Mesenchymal stem cell (in vitro differentiated cells and primary cell): ENCODE measurements around the gene HDAC3.

Source experiments
- DNase-seq: peaks from one replicate; pipeline ENCODE4 v3.0.0-alpha.2; 2013
- H2AFZ ChIP-seq: one replicate; pipeline ENCODE4 v1.6.1; 2013; ENCODE audit warnings: low read depth, mild to moderate bottlenecking, control low read depth, inconsistent platforms, low read length, moderate library complexity
- H2AK5ac ChIP-seq: 2 replicates; pipeline ENCODE4 v1.6.1; 2013; ENCODE audit warnings: low read length, moderate library complexity, mild to moderate bottlenecking, inconsistent platforms; ENCODE audit not compliant: severe bottlenecking
- H2BK120ac ChIP-seq: one replicate; pipeline ENCODE4 v1.6.1; 2013; ENCODE audit warnings: low read depth, mild to moderate bottlenecking, inconsistent platforms, low read length, moderate library complexity
- H2BK12ac ChIP-seq, 2 experiments: one replicate each; pipeline ENCODE4 v1.6.1; 2013; ENCODE audit warnings: inconsistent platforms in 2 of 2, low read length in 2 of 2, mild to moderate bottlenecking in 2 of 2, moderate library complexity in 2 of 2, control low read depth in 1 of 2
- H2BK15ac ChIP-seq: one replicate; pipeline ENCODE4 v1.6.1; 2013; ENCODE audit warnings: mild to moderate bottlenecking, low read depth, inconsistent platforms; ENCODE audit not compliant: poor library complexity, severe bottlenecking
- H2BK5ac ChIP-seq: 2 replicates; pipeline ENCODE4 v1.6.1; 2013; ENCODE audit warnings: low read depth, mild to moderate bottlenecking, low read length, control low read depth, inconsistent platforms; ENCODE audit not compliant: poor library complexity, severe bottlenecking
- H3K14ac ChIP-seq, 2 experiments: one replicate each; pipeline ENCODE4 v1.6.1; 2013; ENCODE audit warnings: inconsistent platforms in 2 of 2, low read length in 2 of 2, control low read depth in 1 of 2, mild to moderate bottlenecking in 1 of 2, moderate library complexity in 1 of 2
- H3K18ac ChIP-seq, 2 experiments: one replicate each; pipeline ENCODE4 v1.6.1; 2013; ENCODE audit warnings: inconsistent platforms in 2 of 2, low read length in 2 of 2, control low read depth in 1 of 2, low read depth in 1 of 2, mild to moderate bottlenecking in 1 of 2
- H3K23ac ChIP-seq, 2 experiments: one replicate each; pipeline ENCODE4 v1.6.1; 2013; ENCODE audit warnings: inconsistent platforms in 2 of 2, low read length in 2 of 2, mild to moderate bottlenecking in 2 of 2, moderate library complexity in 2 of 2, control low read depth in 1 of 2
- H3K27ac ChIP-seq: 2 replicates; pipeline ENCODE4 v1.5.1; 2013; ENCODE audit warnings: mild to moderate bottlenecking, moderate library complexity, low read length, control low read depth, inconsistent platforms; ENCODE audit not compliant: poor library complexity, severe bottlenecking
- H3K27me3 ChIP-seq, 2 experiments: 2 replicates each; pipeline versions ENCODE4 v1.6.1 to v1.7.0; 2013; ENCODE audit warnings: low read length in 2 of 2, mild to moderate bottlenecking in 2 of 2, moderate library complexity in 2 of 2, control low read depth in 1 of 2, inconsistent platforms in 1 of 2; ENCODE audit not compliant: control insufficient read depth in 1 of 2, insufficient read depth in 1 of 2
- H3K36me3 ChIP-seq, 2 experiments: 2 replicates each; pipeline versions ENCODE4 v1.6.1 to v1.7.0; 2013; ENCODE audit warnings: low read length in 2 of 2, control low read depth in 1 of 2, inconsistent platforms in 1 of 2, low read depth in 1 of 2, mild to moderate bottlenecking in 1 of 2; ENCODE audit not compliant: insufficient read depth in 2 of 2, control insufficient read depth in 1 of 2
- H3K4ac ChIP-seq, 2 experiments: one replicate each; pipeline ENCODE4 v1.6.1; 2013; ENCODE audit warnings: inconsistent platforms in 2 of 2, low read length in 2 of 2, mild to moderate bottlenecking in 2 of 2, moderate library complexity in 2 of 2, control low read depth in 1 of 2, low read depth in 1 of 2
- H3K4me1 ChIP-seq: 2 replicates; pipeline ENCODE4 v1.6.1; 2013; ENCODE audit warnings: low read depth, low read length, control low read depth; ENCODE audit not compliant: control insufficient read depth, insufficient read depth
- H3K4me2 ChIP-seq: 2 replicates; pipeline ENCODE4 v1.6.1; 2013; ENCODE audit warnings: low read length, mild to moderate bottlenecking, inconsistent platforms; ENCODE audit not compliant: poor library complexity, severe bottlenecking
- H3K4me3 ChIP-seq, 2 experiments: 2 replicates each; pipeline versions ENCODE4 v1.5.1 to v1.7.0; 2013; ENCODE audit warnings: low read length in 2 of 2, mild to moderate bottlenecking in 2 of 2, control low read depth in 1 of 2, low read depth in 1 of 2; ENCODE audit not compliant: insufficient read depth in 1 of 2
- H3K79me1 ChIP-seq: replicated peaks from 2 replicates; pipeline ENCODE4 v1.6.1; 2013; ENCODE audit warnings: mild to moderate bottlenecking, control low read depth, low read length, inconsistent platforms; ENCODE audit not compliant: poor library complexity, severe bottlenecking
- H3K9ac ChIP-seq: 2 replicates; pipeline ENCODE4 v1.7.0; 2013; ENCODE audit warnings: mild to moderate bottlenecking, low read length, moderate library complexity
- H3K9me3 ChIP-seq: 2 replicates; pipeline ENCODE4 v1.7.0; 2013; ENCODE audit warnings: mild to moderate bottlenecking, low read length; ENCODE audit not compliant: control insufficient read depth
- H4K8ac ChIP-seq: one replicate; pipeline ENCODE4 v1.6.1; 2013; ENCODE audit warnings: inconsistent platforms, mild to moderate bottlenecking, low read length, moderate library complexity
- H4K91ac ChIP-seq: one replicate; pipeline ENCODE4 v1.6.1; 2013; ENCODE audit warnings: mild to moderate bottlenecking, low read length, inconsistent platforms
- WGBS: methylation state at CpG from one replicate; pipeline ENCODE4 v1.1.7; 2013; ENCODE audit warnings: mixed read lengths; 5-methylcytosine and 5-hydroxymethylcytosine counted together

Gene HDAC3

DNA sequence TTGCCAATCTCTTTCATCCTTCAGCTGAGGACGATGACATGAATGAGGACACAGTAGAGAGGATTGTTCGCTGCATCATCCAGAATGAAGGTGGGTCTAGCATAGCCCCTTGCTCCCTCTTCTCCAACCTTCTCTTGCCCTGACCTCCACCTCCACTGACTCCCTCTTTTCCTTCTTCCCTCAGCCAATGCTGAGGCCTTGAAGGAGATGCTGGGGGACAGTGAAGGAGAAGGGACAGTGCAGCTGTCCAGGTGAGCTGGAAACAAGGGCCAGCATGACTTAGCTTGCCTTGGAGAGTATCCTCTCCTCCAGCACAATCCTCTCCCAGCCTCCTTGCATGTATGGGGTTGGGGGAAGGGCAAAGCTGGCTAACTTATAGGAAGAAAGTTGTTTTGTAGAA, 2.1 kb upstream of the HDAC3 start:
- H3K4ac ChIP-seq: no peak overlapping the region
- no peak overlapping the region for H2BK120ac ChIP-seq
- H4K8ac ChIP-seq: no peak overlapping the region
- H3K4me1 ChIP-seq: peaks cover 33% of the 10 kb centered on the region
- H2AFZ ChIP-seq: no peak overlapping the region
- no peak overlapping the region for H2BK15ac ChIP-seq
- H3K27ac ChIP-seq: no peak overlapping the region
- no peak overlapping the region for H3K14ac ChIP-seq
- no peak overlapping the region for H2BK12ac ChIP-seq
- peaks cover 19% of the 10 kb centered on the region for H3K79me1 ChIP-seq
- no peak overlapping the region for H2AK5ac ChIP-seq
- H3K4me2 ChIP-seq: no peak overlapping the region
- H2BK5ac ChIP-seq: no peak overlapping the region
- no peak overlapping the region for H3K4me3 ChIP-seq
- H3K9ac ChIP-seq: no peak overlapping the region
- no peak overlapping the region for H3K23ac ChIP-seq
- DNase-seq: no peak
- H3K27me3 ChIP-seq: peaks cover 0 to 4% of the 10 kb centered on the region in 2 experiments
- no peaks in the 10 kb centered on the region for H3K9me3 ChIP-seq
- no peak overlapping the region for H3K18ac ChIP-seq
- 100% methylated on average over 1 of the region's 2 CpGs for WGBS
- no peak overlapping the region for H4K91ac ChIP-seq
- peaks cover 31 to 33% of the 10 kb centered on the region in 2 experiments for H3K36me3 ChIP-seq

DNA sequence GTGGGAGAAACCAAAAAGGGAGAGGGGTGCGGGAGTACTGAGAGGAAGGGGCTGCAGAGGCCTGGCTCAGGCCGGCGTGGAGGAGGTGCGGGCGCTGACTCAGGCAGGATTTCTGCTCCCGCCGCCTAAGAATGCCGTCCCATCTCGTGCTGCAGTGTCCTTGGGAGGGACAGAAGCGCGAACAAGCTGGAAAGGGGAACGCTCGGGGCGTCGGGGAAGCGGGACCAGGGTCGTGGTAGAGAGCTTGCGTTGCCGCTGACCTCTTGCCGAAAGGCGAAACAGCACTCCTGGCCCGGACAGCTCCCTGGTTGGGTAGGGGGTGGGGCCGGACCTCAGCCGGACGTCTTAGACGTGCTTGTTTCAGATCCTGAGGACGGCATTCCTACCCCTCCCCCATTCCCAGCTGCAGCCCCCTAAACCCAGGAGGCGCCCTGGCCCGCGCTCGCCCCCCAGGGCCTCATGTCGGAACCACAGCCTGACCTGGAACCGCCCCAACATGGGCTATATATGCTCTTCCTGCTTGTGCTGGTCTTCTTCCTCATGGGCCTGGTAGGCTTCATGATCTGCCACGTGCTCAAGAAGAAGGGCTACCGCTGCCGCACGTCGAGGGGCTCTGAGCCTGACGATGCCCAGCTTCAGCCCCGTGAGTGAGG, 1.2 kb upstream of the HDAC3 start:
- peaks cover 19% of the 10 kb centered on the region for H3K79me1 ChIP-seq
- peak overlapping the region; percentile 33 for H2BK15ac ChIP-seq
- peaks cover 0 to 4% of the 10 kb centered on the region in 2 experiments for H3K27me3 ChIP-seq
- peak overlapping the region; percentile 69 to 90 for H3K4me3 ChIP-seq
- 12% methylated on average over 33 of the region's 40 CpGs for WGBS
- H3K18ac ChIP-seq: peak overlapping the region in 1 of 2 experiments; percentile 54
- H3K36me3 ChIP-seq: peaks cover 27 to 30% of the 10 kb centered on the region in 2 experiments
- H3K4ac ChIP-seq: peak overlapping the region in 1 of 2 experiments; percentile 54
- H3K4me1 ChIP-seq: peaks cover 32% of the 10 kb centered on the region
- H3K9me3 ChIP-seq: no peaks in the 10 kb centered on the region
- H3K4me2 ChIP-seq: peak overlapping the region; percentile 98
- peak overlapping the region; percentile 80 for H2AFZ ChIP-seq
- H3K27ac ChIP-seq: no peak overlapping the region
- H4K8ac ChIP-seq: peak overlapping the region; percentile 31
- H2BK12ac ChIP-seq: no peak overlapping the region
- peak; percentile 53 for DNase-seq
- H2AK5ac ChIP-seq: no peak overlapping the region
- H2BK5ac ChIP-seq: no peak overlapping the region
- no peak overlapping the region for H3K14ac ChIP-seq
- no peak overlapping the region for H2BK120ac ChIP-seq
- peak overlapping the region in 1 of 2 experiments; percentile 41 for H3K23ac ChIP-seq
- H4K91ac ChIP-seq: no peak overlapping the region
- peak overlapping the region; percentile 94 for H3K9ac ChIP-seq

DNA sequence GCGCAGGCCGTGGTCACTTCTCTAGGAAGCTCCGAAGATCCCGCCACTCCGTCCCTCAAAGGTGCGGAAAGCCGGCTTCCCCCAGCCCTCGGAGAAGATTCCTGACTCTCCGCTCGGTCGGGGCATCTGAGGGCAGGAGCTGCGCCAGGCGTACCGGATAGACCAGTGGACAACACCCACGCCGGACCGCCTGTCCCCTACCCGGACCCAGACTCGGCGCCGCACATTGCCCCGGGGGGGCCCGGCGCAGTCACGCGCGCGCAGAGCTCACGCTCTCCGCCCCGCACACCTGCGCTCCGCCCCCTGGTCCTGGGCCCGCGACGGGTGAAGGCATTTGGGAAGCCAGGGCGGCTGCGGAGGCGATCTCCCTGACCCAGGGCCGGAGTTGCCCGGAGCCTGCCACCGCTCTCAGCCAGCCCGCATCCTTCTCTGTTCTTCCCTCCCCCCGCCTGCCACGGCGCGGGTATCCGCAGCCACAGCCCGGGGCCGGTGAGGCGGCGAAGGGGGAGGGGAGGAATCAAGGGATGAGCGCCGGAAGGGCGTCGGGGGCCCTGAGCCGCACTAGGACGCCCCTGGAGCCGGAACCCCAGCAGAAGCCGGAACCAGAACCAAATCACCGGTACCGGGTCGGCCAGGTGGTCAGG, 596 bp upstream of the HDAC3 start:
- peak overlapping the region; percentile 80 for H2AFZ ChIP-seq
- H3K4me1 ChIP-seq: peaks cover 29% of the 10 kb centered on the region
- H3K4me2 ChIP-seq: peak overlapping the region; percentile 98
- peak overlapping the region in 1 of 2 experiments; percentile 35 for H3K23ac ChIP-seq
- 1% methylated on average over 48 of the region's 63 CpGs for WGBS
- no peak overlapping the region for H2BK120ac ChIP-seq
- no peak overlapping the region for H2BK5ac ChIP-seq
- H2BK12ac ChIP-seq: peak overlapping the region in 1 of 2 experiments; percentile 12
- no peak for DNase-seq
- H3K4ac ChIP-seq: peak overlapping the region in 1 of 2 experiments; percentile 54
- peaks cover 23% of the 10 kb centered on the region for H3K79me1 ChIP-seq
- peak overlapping the region; percentile 94 for H3K9ac ChIP-seq
- peak overlapping the region; percentile 46 for H4K91ac ChIP-seq
- peak overlapping the region; percentile 54 to 63 for H3K18ac ChIP-seq
- no peak overlapping the region for H4K8ac ChIP-seq
- peak overlapping the region; percentile 33 for H2BK15ac ChIP-seq
- peak overlapping the region; percentile 69 to 90 for H3K4me3 ChIP-seq
- no peaks in the 10 kb centered on the region for H3K9me3 ChIP-seq
- H3K14ac ChIP-seq: peak overlapping the region in 1 of 2 experiments; percentile 44
- no peak overlapping the region for H2AK5ac ChIP-seq
- H3K27ac ChIP-seq: no peak overlapping the region
- H3K36me3 ChIP-seq: peaks cover 27 to 30% of the 10 kb centered on the region in 2 experiments
- H3K27me3 ChIP-seq: peaks cover 0 to 4% of the 10 kb centered on the region in 2 experiments

DNA sequence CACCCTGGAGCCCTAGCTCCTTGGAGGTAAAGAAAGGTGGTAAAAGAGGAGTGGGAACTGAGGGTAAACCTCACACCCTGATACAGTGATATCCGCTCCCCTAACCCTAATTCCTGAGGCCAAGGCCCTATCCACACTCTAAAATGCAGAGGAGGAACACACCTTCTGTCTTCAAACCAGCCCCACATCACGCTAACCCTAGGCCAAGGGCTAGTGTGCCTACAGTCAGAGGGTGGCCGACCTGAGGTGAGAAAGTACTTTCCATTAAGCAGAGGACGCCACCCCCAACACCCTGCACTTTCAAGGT, 590 bp downstream of the HDAC3 start:
- H2BK15ac ChIP-seq: no peak overlapping the region
- H3K4me1 ChIP-seq: peaks cover 29% of the 10 kb centered on the region
- no peaks in the 10 kb centered on the region for H3K9me3 ChIP-seq
- peak overlapping the region; percentile 90 to 94 for H3K4me3 ChIP-seq
- no peak for DNase-seq
- peak overlapping the region in 1 of 2 experiments; percentile 92 for H3K14ac ChIP-seq
- no peak overlapping the region for H2BK12ac ChIP-seq
- no peak overlapping the region for H4K91ac ChIP-seq
- no peak overlapping the region for H3K23ac ChIP-seq
- H2BK5ac ChIP-seq: no peak overlapping the region
- peak overlapping the region in 1 of 2 experiments; percentile 89 for H3K18ac ChIP-seq
- H3K4ac ChIP-seq: peak overlapping the region in 1 of 2 experiments; percentile 19
- peak overlapping the region; percentile 90 for H2AFZ ChIP-seq
- no peak overlapping the region for H4K8ac ChIP-seq
- H2BK120ac ChIP-seq: no peak overlapping the region
- peaks cover 20 to 25% of the 10 kb centered on the region in 2 experiments for H3K36me3 ChIP-seq
- peaks cover 23% of the 10 kb centered on the region for H3K79me1 ChIP-seq
- H2AK5ac ChIP-seq: no peak overlapping the region
- H3K9ac ChIP-seq: peak overlapping the region; percentile 94
- 21% methylated on average over 4 of the region's 4 CpGs for WGBS
- peaks cover 0 to 4% of the 10 kb centered on the region in 2 experiments for H3K27me3 ChIP-seq
- H3K27ac ChIP-seq: no peak overlapping the region
- peak overlapping the region; percentile 72 for H3K4me2 ChIP-seq
